Glomerular visceral epithelial cell (primary cell): ENCODE results near the gene PCMTD2.
"Not testable (repeated sequence)": the region's sequence is repeated elsewhere in the genome, so short reads cannot be mapped to it uniquely, and the experiment has no call there.

ENCODE experiments used
- DNase-seq: peaks from one replicate; pipeline ENCODE4 v3.0.0-alpha.2; 2016; ENCODE audit errors: extremely low spot score

Gene PCMTD2

DNA sequence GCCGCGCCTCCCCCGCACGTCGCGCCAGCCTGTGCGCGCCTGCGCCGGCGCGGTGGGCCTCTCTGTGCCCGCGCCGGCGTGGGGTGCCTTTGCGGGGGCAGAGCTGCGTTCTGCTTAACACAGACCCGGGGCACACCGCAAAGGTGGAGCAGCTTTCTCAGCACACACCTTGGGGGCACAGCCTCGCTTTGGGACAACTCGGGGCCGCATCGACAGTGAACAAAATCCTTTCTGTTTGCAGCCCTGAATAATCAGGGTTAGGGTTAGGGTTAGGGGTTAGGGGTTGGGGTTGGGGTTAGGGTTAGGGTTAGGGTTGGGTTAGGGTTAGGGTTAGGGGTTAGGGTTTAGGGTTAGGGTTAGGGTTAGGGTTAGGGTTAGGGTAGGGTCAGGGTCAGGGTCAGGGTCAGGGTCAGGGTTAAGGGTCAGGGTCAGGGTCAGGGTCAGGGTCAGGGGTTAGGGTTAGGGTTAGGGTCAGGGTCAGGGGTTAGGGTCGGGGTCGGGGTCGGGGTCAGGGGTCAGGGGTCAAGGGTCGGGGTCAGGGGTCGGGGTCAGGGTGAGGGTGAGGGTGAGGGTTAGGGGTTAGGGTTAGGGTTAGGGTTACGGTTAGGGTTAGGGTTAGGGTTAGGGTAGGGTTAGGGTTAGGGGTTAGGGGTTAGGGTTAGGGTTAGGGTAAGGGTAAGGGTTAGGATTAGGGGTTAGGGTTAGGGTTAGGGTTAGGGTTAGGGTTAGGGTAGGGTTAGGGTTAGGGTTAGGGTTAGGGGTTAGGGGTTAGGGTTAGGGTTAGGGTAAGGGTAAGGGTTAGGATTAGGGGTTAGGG lies 31.1 kb downstream of the PCMTD2 start:
- DNase-seq, result not testable (repeated sequence)

DNA sequence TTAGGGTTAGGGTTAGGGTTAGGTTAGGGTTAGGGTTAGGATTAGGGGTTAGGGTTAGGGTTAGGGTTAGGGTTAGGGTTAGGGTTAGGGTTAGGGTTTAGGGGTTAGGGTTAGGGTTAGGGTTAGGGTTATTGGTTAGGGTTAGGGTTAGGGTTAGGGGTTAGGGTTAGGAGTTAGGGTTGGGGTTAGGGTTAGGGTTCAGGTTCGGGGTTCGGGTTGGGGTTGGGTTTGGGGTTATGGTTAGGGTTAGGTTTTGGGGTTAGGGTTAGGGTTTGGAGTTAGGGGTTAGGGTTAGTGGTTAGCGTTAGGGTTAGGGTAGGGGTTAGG lies 31.7 kb downstream of the PCMTD2 start:
- DNase-seq, result not testable (repeated sequence)

DNA sequence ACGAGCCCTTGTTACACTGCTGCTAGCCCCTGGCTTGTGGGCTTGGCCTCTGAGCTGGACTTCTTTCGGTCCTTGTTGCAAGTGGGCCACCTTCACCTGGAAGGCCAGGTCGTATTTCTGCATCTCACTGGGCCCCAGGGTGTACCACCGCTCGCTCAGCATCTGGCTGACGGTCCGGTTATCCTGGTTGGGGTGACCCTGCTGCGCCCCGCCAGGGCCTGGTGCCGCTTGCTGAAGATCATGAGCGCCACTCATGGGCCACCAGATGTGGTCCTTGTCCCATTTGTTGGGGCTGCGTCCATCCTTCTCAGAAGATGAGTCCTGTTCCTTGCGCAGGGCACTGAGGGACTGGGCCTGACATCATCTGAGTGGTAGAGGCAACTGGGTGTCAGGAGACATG lies 36.6 kb downstream of the PCMTD2 start:
- DNase-seq, result not testable (repeated sequence)

DNA sequence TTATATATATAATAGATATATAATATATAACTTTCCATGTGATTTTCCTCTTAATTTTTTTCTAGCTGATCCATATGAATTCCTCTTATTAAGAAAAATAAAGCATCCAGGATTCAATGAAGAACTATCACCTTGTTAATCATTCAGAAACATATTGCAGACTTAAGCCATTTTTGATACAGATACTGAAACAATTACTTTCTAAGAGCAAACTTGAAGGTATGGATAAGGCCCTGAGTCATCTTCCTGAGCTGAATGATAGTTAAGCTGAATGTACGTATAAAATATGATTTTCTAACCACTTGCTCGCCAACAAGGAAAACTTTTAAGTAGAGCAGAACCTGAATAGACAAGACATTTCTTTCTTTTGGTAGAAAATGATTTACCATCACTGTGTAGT lies 47.5 kb downstream of the PCMTD2 start:
- not testable (repeated sequence) for DNase-seq

DNA sequence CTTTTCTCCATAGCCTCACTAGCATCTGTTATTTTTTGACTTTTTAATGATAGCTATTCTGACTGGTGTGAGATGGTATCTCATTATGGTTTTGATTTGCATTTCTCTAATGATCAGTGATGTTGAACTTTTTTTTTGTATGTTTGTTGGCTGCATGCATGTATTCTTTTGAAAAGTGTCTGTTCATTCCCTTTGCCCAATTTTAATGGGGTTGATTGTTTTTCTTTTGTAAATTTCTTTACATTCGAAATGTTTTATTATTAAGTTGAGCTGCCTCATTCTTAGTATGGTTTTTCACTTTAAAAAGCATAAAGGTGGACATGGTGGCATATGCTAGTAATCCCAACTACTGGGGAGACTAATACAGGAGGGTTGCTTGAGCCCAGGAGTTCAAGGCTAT lies 58.2 kb downstream of the PCMTD2 start:
- not testable (repeated sequence) for DNase-seq

DNA sequence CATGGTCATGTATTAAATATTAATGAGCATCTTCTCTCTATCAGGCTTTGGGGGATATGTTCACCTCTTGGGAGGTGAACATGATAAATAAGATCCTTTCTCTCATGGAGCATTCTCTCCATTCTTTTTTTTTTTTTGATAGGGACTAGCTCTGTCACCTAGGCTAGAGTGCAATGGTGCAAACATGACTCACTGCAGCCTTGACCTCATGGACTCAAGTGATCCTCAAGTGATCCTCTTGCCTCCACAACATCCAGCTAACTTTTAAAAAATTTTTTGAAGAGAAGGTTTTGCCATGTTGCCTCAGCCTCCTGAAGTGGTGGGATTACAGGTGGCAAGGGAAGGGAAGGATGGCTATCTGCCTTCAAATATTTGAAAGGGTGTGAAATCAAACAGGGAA lies 59.8 kb downstream of the PCMTD2 start:
- DNase-seq, result not testable (repeated sequence)

DNA sequence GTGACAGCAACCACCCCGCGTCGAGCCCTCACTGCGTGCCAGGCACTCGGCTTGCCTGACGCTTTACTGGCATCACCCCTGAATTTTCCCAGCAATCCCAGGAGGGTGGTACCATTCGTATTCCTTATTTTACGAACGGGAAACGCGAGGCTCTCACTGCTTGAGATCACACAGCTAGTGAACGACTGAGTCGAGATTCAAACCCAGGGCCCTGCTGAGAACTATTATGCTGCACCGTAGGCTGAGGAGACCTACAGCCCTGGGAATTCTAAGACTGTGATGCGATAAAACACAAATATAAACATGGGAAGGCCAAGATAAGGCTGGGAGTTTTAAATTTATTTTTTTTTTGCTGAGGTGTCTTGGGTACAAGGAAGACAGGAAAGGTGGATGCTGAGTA lies 60.3 kb downstream of the PCMTD2 start:
- not testable (repeated sequence) for DNase-seq

DNA sequence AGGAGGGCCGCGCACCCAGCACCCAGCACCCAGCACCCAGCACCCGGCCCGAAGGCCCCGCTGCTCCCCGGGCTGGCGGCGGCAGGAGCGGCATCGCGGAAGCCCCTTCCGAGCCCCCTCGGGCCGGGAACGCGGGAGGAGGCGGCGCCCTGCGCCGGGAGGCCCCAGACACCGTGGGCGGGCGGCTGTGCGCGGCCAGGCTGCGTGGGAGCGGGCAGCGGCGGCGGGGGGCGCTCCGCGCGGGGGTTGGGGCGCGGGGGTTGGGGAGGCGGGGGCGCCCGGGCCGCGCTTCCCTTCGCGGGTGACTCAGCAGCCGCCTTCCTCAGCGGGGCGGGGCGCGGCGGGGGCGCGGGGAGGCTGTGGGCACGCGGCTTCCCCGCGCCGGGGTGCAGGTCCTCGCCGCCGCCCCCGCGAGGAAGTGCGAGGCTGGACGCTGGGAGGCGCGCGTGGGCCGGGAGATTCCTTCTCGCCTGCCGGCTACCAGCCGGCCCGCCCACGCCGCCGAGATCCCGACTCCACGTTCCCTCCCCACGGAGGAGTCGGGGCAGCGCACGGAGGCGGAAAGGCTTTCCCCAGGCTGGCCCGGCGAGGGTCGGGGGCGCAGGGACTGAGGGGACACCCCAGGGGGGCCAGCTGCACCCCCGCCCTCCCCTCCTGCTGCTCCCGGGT lies 61.0 kb downstream of the PCMTD2 start:
- not testable (repeated sequence) for DNase-seq

DNA sequence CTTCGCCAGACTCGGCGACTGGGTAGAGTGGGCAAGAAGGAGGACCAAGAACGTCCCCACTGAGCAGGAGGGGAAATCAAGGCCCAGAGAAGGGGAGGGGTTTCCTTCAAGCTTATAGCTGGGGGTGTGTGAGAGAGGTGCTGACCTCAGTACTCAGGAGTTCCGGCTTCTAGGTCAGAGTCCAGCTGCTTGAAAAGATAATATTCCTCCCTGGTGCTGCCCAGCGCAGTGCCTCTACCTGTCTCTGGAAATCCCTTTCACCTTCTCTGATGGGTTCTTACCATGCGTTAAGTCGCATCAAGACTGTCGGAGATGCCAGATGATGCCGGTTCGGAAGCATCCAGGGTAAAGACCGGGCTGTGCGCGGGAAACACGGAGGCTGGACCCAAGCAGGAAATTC lies 61.8 kb downstream of the PCMTD2 start:
- DNase-seq, result not testable (repeated sequence)

DNA sequence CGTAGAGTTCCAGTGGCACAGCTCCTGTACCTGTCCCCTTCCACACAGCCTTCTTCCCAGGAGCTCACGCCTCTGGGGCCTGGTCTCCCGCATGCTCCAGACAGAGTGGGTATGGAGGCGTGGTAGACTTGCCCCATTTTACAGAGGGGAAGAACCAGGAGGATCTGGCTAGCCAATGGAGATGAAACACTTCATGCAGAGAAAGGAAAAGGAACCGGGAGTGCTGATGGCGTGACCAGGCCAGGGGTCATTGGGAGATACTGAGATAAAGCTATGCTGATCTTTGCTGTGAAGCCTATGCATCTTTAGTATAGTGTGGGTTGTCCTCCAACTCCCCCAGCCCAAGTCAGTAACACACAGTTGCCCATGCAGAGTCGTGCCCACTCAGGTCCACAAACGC lies 62.5 kb downstream of the PCMTD2 start:
- DNase-seq, result not testable (repeated sequence)

DNA sequence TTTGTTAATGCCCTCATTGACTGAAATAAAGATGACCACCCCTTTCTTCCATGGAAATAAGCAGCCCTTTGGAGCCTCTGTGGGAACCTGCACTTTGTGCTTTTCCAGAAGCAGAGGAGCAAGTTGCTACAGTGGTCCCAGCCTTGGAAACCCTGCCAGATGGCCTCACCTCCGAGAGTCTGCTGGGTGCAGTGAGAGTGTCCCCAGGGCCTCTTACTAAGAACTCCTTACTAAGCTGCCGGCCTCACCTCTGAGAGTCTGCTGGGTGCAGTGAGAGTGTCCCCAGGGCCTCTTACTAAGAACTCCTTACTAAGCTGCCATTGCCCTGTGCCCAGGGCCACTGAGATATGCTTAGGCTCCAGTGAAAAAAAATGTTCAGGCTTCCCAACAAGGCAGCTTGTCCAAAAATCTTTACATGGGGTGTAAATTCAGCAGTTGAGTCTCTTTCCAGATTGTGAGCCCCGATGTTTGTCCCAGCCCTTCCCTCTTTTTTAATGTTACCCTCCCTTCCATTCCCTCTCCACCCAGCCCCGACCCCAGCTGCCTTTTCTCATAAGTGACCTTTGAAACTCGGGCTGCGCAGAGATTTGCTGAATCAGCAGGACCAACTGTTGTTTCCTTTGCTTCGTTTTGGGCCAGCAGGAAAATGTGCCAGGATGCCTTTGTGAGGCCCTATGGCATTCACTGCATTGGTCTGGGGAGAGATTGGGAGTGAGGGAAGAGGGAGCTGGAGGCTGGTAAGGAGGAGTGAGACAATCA lies 66.7 kb downstream of the PCMTD2 start:
- DNase-seq, result not testable (repeated sequence)
